T-helper 1 cell treated with Interleukin-12 subunit alpha and Interleukin-12 subunit beta and Interleukin-4 antibody, amounts not matched to agents 30 μg/mL and 1 μg/mL, for 36 hours (primary cell): ENCODE results near the gene SLC30A7.
A peak's percentile ranks its signal among the peaks of the same experiment; 100 is the strongest.
"Not testable (repeated sequence)": the region's sequence is repeated elsewhere in the genome, so short reads cannot be mapped to it uniquely, and the experiment has no call there.

Experiments
- H3K27ac Mint-ChIP-seq: one replicate; pipeline ENCODE4 v1.8.0; 2021; ENCODE audit warnings: mild to moderate bottlenecking, mixed read lengths
- H3K27me3 Mint-ChIP-seq: one replicate; pipeline ENCODE4 v1.8.0; 2021; ENCODE audit warnings: low read depth, mixed read lengths
- H3K36me3 Mint-ChIP-seq: one replicate; pipeline ENCODE4 v1.8.0; 2021; ENCODE audit warnings: low read depth, mixed read lengths
- H3K4me1 Mint-ChIP-seq: one replicate; pipeline ENCODE4 v1.8.0; 2021; ENCODE audit warnings: low read depth, mixed read lengths
- H3K4me3 Mint-ChIP-seq: one replicate; pipeline ENCODE4 v1.8.0; 2021; ENCODE audit warnings: mild to moderate bottlenecking, moderate library complexity, mixed read lengths
- H3K9me3 Mint-ChIP-seq: one replicate; pipeline ENCODE4 v1.8.0; 2021; ENCODE audit warnings: mixed read lengths

The SLC30A7 gene

GRCh38 chr1:100904528-100904927, 8.6 kb downstream of the SLC30A7 start:
- H3K36me3 Mint-ChIP-seq, result peaks cover 56% of the 10 kb centered on the region
- H3K27ac Mint-ChIP-seq, result no peak overlapping the region

GRCh38 chr1:100905181-100905580, 9.3 kb downstream of the SLC30A7 start:
- H3K36me3 Mint-ChIP-seq, result peaks cover 52% of the 10 kb centered on the region
- H3K4me3 Mint-ChIP-seq, result no peak overlapping the region
- H3K27me3 Mint-ChIP-seq, result no peaks in the 10 kb centered on the region
- H3K4me1 Mint-ChIP-seq, result peaks cover 15% of the 10 kb centered on the region
- H3K9me3 Mint-ChIP-seq, result peaks cover 4% of the 10 kb centered on the region
- no peak overlapping the region for H3K27ac Mint-ChIP-seq

More at GRCh38 chr1:100904528-100904927, 8.6 kb downstream of the SLC30A7 start:
- Mint-ChIP-seq H3K4me1 (peaks cover 17% of the 10 kb centered on the region), H3K4me3 (no peak overlapping the region), H3K27me3 (no peaks in the 10 kb centered on the region), H3K9me3 (peaks cover 4% of the 10 kb centered on the region)

GRCh38 chr1:100907887-100908286, 12.0 kb downstream of the SLC30A7 start:
- H3K4me3 Mint-ChIP-seq, result no peak overlapping the region
- H3K4me1 Mint-ChIP-seq, result peaks cover 5% of the 10 kb centered on the region
- no peak overlapping the region for H3K27ac Mint-ChIP-seq
- peaks cover 53% of the 10 kb centered on the region for H3K36me3 Mint-ChIP-seq
- no peaks in the 10 kb centered on the region for H3K27me3 Mint-ChIP-seq
- peaks cover 4% of the 10 kb centered on the region for H3K9me3 Mint-ChIP-seq

- H3K27ac Mint-ChIP-seq, result no peak overlapping the region
- no peak overlapping the region for H3K4me3 Mint-ChIP-seq
- peaks cover 4% of the 10 kb centered on the region for H3K9me3 Mint-ChIP-seq
- H3K36me3 Mint-ChIP-seq, result peaks cover 62% of the 10 kb centered on the region
- H3K4me1 Mint-ChIP-seq, result peaks cover 6% of the 10 kb centered on the region
- H3K27me3 Mint-ChIP-seq, result no peaks in the 10 kb centered on the region
Measured at GRCh38 chr1:100909018-100909417, 13.1 kb downstream of the SLC30A7 start.

- no peak overlapping the region for H3K27ac Mint-ChIP-seq
- no peaks in the 10 kb centered on the region for H3K27me3 Mint-ChIP-seq
- no peak overlapping the region for H3K4me3 Mint-ChIP-seq
- peaks cover 50% of the 10 kb centered on the region for H3K36me3 Mint-ChIP-seq
- peaks cover 3% of the 10 kb centered on the region for H3K4me1 Mint-ChIP-seq
- no peaks in the 10 kb centered on the region for H3K9me3 Mint-ChIP-seq
Measured at GRCh38 chr1:100912019-100912418, 16.1 kb downstream of the SLC30A7 start.

- Mint-ChIP-seq H3K4me1 (peaks cover 24% of the 10 kb centered on the region), H3K27me3 (no peaks in the 10 kb centered on the region), H3K36me3 (peaks cover 34% of the 10 kb centered on the region), H3K4me3 (no peak overlapping the region), H3K9me3 (peaks cover 10% of the 10 kb centered on the region), H3K27ac (no peak overlapping the region)
Measured at GRCh38 chr1:100921110-100921706, 25.3 kb downstream of the SLC30A7 start.

GRCh38 chr1:100924212-100924611, 28.3 kb downstream of the SLC30A7 start:
- Mint-ChIP-seq H3K27me3 (no peaks in the 10 kb centered on the region), H3K36me3 (peaks cover 26% of the 10 kb centered on the region), H3K9me3 (peaks cover 11% of the 10 kb centered on the region), H3K4me1 (peaks cover 29% of the 10 kb centered on the region), H3K4me3 (peak overlapping the region; percentile 27), H3K27ac (peak overlapping the region; percentile 38)

- Mint-ChIP-seq H3K4me3 (no peak overlapping the region), H3K36me3 (peaks cover 24% of the 10 kb centered on the region), H3K27ac (peak overlapping the region; percentile 58)
Measured at GRCh38 chr1:100924991-100925390, 29.1 kb downstream of the SLC30A7 start.

GRCh38 chr1:100926240-100926639, 30.4 kb downstream of the SLC30A7 start:
- Mint-ChIP-seq H3K27ac (peak overlapping the region; percentile 62), H3K9me3 (peaks cover 11% of the 10 kb centered on the region), H3K36me3 (peaks cover 23% of the 10 kb centered on the region), H3K4me1 (peaks cover 35% of the 10 kb centered on the region), H3K27me3 (no peaks in the 10 kb centered on the region), H3K4me3 (peak overlapping the region; percentile 0)

More at GRCh38 chr1:100924991-100925390, 29.1 kb downstream of the SLC30A7 start:
- Mint-ChIP-seq H3K27me3 (no peaks in the 10 kb centered on the region), H3K9me3 (peaks cover 11% of the 10 kb centered on the region), H3K4me1 (peaks cover 30% of the 10 kb centered on the region)

- Mint-ChIP-seq H3K4me3 (no peak overlapping the region), H3K36me3 (peaks cover 28% of the 10 kb centered on the region), H3K9me3 (peaks cover 11% of the 10 kb centered on the region), H3K27me3 (no peaks in the 10 kb centered on the region), H3K4me1 (peaks cover 41% of the 10 kb centered on the region), H3K27ac (no peak overlapping the region)
Measured at GRCh38 chr1:100927276-100927675, 31.4 kb downstream of the SLC30A7 start.

- Mint-ChIP-seq H3K36me3 (peaks cover 31% of the 10 kb centered on the region), H3K27ac (no peak overlapping the region), H3K4me1 (peaks cover 41% of the 10 kb centered on the region), H3K4me3 (no peak overlapping the region), H3K9me3 (peaks cover 11% of the 10 kb centered on the region), H3K27me3 (no peaks in the 10 kb centered on the region)
Measured at GRCh38 chr1:100928128-100928527, 32.2 kb downstream of the SLC30A7 start.

- Mint-ChIP-seq H3K27ac (no peak overlapping the region), H3K4me1 (peaks cover 36% of the 10 kb centered on the region), H3K9me3 (peaks cover 13% of the 10 kb centered on the region), H3K4me3 (peak overlapping the region; percentile 15), H3K36me3 (peaks cover 34% of the 10 kb centered on the region), H3K27me3 (no peaks in the 10 kb centered on the region)
Measured at GRCh38 chr1:100930494-100930893, 34.6 kb downstream of the SLC30A7 start.

- Mint-ChIP-seq H3K27me3 (no peaks in the 10 kb centered on the region), H3K4me3 (no peak overlapping the region), H3K9me3 (peaks cover 8% of the 10 kb centered on the region), H3K36me3 (peaks cover 44% of the 10 kb centered on the region), H3K27ac (no peak overlapping the region), H3K4me1 (peaks cover 35% of the 10 kb centered on the region)
Measured at GRCh38 chr1:100931716-100932115, 35.8 kb downstream of the SLC30A7 start.

GRCh38 chr1:100933555-100933954, 37.7 kb downstream of the SLC30A7 start:
- H3K27ac Mint-ChIP-seq, H3K9me3 Mint-ChIP-seq, H3K4me3 Mint-ChIP-seq, H3K27me3 Mint-ChIP-seq: not testable (repeated sequence)
- Mint-ChIP-seq H3K36me3 (peaks cover 61% of the 10 kb centered on the region), H3K4me1 (peaks cover 35% of the 10 kb centered on the region)

- Mint-ChIP-seq H3K36me3 (peaks cover 76% of the 10 kb centered on the region), H3K4me1 (peaks cover 30% of the 10 kb centered on the region), H3K9me3 (peaks cover 8% of the 10 kb centered on the region), H3K27me3 (peaks cover 3% of the 10 kb centered on the region), H3K27ac (no peak overlapping the region), H3K4me3 (no peak overlapping the region)
Measured at GRCh38 chr1:100936194-100936967, 40.5 kb downstream of the SLC30A7 start.
